Transverse colon (tissue), 4 donors: ENCODE results near the gene LMF1. TPM values are rescaled to one million over a fixed set of nuclear protein-coding genes. Genes with fewer than 3 reads are reported as not detected.

Source experiments
- DNase-seq: peaks from one replicate; pipeline ENCODE4 v3.0.0-alpha.2; 2019
- H3K27ac ChIP-seq, 4 donors: fragments of 200-600 bp; sonication (generic); 2 replicates each; pipeline ENCODE4 v1.5.1; 2016 to 2018; ENCODE audit warnings: inconsistent platforms in 4 of 4
- H3K27me3 ChIP-seq: fragments of 200-600 bp; sonication (generic); 2 replicates; pipeline ENCODE4 v1.5.1; 2017; ENCODE audit warnings: inconsistent platforms
- H3K36me3 ChIP-seq, 4 donors: fragments of 200-600 bp; sonication (generic); 2 replicates each; pipeline ENCODE4 v1.5.1; 2017 to 2019; ENCODE audit warnings: inconsistent platforms in 4 of 4
- H3K4me1 ChIP-seq, 4 donors: fragments of 200-600 bp; sonication (generic); 2 replicates each; pipeline ENCODE4 v1.5.1; 2017 to 2020; ENCODE audit warnings: inconsistent platforms in 4 of 4
- H3K4me3 ChIP-seq, 4 donors: fragments of 200-600 bp; sonication (generic); 1 replicate in 1 of 4; 2 replicates in 3 of 4; pipeline versions ENCODE4 v1.5.1 to v1.6.1; 2017 to 2019; ENCODE audit warnings: inconsistent platforms in 4 of 4
- H3K9me3 ChIP-seq, 2 donors: fragments of 200-600 bp; sonication (generic); 2 replicates each; pipeline ENCODE4 v1.5.1; 2017 to 2019; ENCODE audit warnings: inconsistent platforms in 2 of 2
- EP300 ChIP-seq: sonication (generic); formaldehyde crosslinking; IDR thresholded peaks from one replicate; pipeline ENCODE4 v1.6.1; 2017; ENCODE audit warnings: antibody characterized with exemption, low read depth
- POLR2A ChIP-seq: fragments of 450-650 bp; IDR thresholded peaks from one replicate; pipeline ENCODE4 v1.6.1; 2016; ENCODE audit warnings: antibody characterized with exemption, mild to moderate bottlenecking, moderate library complexity
- POLR2AphosphoS5 ChIP-seq, 3 donors: sonication (generic); formaldehyde crosslinking; IDR thresholded peaks; one replicate each; pipeline ENCODE4 v1.6.1; 2016; ENCODE audit warnings: antibody characterized with exemption in 3 of 3
- WGBS, 2 donors: methylation state at CpG; one replicate each; pipeline ENCODE4 v1.1.5; 2018; ENCODE audit warnings: low coverage in 1 of 2; 5-methylcytosine and 5-hydroxymethylcytosine counted together
- in situ Hi-C, 4 donors: fragments of 200-750 bp; cut with MboI; loops; one replicate each; pipeline versions ENCODE4 v1.15.0 to v1.15.1; 2017; ENCODE audit warnings: low sequenced_read_pairs in 3 of 4, low pct_ligation_motif_present in 1 of 4, low pct_unique_long_range_greater_than_20kb in 1 of 4
- intact Hi-C: fragments of 100-400 bp; cut with DNase I; formaldehyde crosslinking; loops from one replicate; pipeline ENCODE4 v1.15.1; 2023; ENCODE audit warnings: low total_unique reads
- total RNA-seq, 4 donors: library from RNA; depleted of rRNA; stranded (reverse); fragments of >200 nt; gene quantifications; one replicate each; pipeline ENCODE4 v1.1.0, GENCODE V29; 2016
- TF ChIP-seq, protein P1 (sequence below), 5 experiments: fragments of 200-600 bp in 3 of 5; fragments of 450-650 bp in 2 of 5; sonication (generic) in 3 of 5; IDR thresholded peaks; 1 replicate in 2 of 5; 2 replicates in 3 of 5; pipeline ENCODE4 v1.5.1; 2016 to 2017; ENCODE audit warnings: antibody characterized with exemption in 5 of 5, inconsistent platforms in 3 of 5, mild to moderate bottlenecking in 2 of 5, moderate library complexity in 1 of 5

LMF1 gene
- total RNA-seq, 4 donors from 2014 or later = 15.9 to 34.8 (median 19.6) TPM

DNA sequence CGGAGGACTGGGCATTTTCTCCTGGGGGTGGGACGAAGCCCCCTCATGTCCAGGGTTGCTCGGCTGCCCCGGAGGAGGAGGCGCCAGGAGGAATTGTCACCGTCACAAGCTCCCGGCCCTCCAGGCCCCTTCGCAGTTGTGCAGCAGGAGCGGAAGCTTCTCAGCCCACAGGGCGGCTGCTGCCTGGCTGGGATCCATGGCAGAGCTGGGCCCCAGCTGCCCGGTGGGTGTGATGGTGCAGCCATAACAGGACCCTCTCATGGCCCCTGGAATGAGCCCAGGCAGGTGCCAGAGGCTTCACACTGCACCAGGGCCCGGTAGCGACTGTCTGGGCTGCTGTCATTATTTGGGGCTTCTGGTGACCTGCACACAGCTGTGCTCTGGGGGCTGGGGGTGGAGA lies 115.3 kb downstream of the LMF1 start:
- no peak for TF ChIP-seq POLR2A
- TF ChIP-seq, protein P1, sequence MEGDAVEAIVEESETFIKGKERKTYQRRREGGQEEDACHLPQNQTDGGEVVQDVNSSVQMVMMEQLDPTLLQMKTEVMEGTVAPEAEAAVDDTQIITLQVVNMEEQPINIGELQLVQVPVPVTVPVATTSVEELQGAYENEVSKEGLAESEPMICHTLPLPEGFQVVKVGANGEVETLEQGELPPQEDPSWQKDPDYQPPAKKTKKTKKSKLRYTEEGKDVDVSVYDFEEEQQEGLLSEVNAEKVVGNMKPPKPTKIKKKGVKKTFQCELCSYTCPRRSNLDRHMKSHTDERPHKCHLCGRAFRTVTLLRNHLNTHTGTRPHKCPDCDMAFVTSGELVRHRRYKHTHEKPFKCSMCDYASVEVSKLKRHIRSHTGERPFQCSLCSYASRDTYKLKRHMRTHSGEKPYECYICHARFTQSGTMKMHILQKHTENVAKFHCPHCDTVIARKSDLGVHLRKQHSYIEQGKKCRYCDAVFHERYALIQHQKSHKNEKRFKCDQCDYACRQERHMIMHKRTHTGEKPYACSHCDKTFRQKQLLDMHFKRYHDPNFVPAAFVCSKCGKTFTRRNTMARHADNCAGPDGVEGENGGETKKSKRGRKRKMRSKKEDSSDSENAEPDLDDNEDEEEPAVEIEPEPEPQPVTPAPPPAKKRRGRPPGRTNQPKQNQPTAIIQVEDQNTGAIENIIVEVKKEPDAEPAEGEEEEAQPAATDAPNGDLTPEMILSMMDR (IDR thresholded peaks at IDR 0.05) = no peak
- Histone ChIP-seq H3K27me3 (no peaks in the 10 kb centered on the region), H3K4me3 (no peak overlapping the region), H3K36me3 (no peaks in the 10 kb centered on the region), H3K9me3 (no peaks in the 10 kb centered on the region), H3K4me1 (no peaks in the 10 kb centered on the region), H3K27ac (no peak overlapping the region)
- WGBS, 2 donors = 96% methylated on average over 10 of the region's 13 CpGs; no CpG with 5 or more reads in 1 of the 2 donors
- no peak for DNase-seq
- in situ Hi-C loops = no loop called here
- intact Hi-C loops = no loop called here

DNA sequence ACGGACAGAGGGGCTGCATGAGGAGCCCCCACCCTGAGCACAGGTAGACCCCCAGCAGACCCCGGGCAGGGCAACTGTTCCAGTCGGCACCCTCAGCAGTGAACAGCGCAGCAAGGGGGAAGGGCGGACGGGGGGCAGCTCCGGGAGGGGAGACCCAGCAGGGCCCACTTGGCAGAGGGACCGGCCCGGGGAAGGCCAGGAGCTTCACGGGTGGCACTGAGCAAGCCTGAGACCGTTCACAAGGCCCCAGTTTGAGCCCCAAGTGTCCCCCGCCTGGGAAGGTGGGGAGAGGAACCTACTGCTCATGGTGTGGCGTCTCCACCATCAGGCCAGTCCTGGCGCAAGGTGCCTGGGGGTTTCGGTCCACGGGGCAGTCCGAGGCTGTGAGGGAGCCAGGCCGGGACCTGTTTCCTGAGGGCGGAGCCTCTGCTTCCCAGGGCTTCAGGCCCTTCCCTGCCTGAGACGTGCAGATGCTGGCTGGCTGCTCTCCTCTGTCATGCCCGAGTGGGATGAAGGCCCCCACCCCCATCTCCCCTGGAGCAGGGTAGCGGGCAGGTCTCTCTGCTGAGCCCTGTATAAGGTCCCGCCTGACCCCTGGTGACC lies 115.9 kb downstream of the LMF1 start:
- no peaks in the 10 kb centered on the region for H3K4me1 ChIP-seq
- H3K27me3 ChIP-seq = no peaks in the 10 kb centered on the region
- WGBS, 2 donors = 94% methylated on average over 23 of the region's 23 CpGs; no CpG with 5 or more reads in 1 of the 2 donors
- in situ Hi-C loops (no loop called here), intact Hi-C loops (no loop called here)
- no peaks in the 10 kb centered on the region for H3K36me3 ChIP-seq
- no peaks in the 10 kb centered on the region for H3K9me3 ChIP-seq
- no peak overlapping the region for H3K4me3 ChIP-seq
- TF ChIP-seq POLR2AphosphoS5 (IDR thresholded peaks at IDR 0.05) (no peak), POLR2A (no peak), EP300 (no peak)
- TF ChIP-seq, protein P1 (IDR thresholded peaks at IDR 0.05) = no peak
- no peak overlapping the region for H3K27ac ChIP-seq
- no peak for DNase-seq

DNA sequence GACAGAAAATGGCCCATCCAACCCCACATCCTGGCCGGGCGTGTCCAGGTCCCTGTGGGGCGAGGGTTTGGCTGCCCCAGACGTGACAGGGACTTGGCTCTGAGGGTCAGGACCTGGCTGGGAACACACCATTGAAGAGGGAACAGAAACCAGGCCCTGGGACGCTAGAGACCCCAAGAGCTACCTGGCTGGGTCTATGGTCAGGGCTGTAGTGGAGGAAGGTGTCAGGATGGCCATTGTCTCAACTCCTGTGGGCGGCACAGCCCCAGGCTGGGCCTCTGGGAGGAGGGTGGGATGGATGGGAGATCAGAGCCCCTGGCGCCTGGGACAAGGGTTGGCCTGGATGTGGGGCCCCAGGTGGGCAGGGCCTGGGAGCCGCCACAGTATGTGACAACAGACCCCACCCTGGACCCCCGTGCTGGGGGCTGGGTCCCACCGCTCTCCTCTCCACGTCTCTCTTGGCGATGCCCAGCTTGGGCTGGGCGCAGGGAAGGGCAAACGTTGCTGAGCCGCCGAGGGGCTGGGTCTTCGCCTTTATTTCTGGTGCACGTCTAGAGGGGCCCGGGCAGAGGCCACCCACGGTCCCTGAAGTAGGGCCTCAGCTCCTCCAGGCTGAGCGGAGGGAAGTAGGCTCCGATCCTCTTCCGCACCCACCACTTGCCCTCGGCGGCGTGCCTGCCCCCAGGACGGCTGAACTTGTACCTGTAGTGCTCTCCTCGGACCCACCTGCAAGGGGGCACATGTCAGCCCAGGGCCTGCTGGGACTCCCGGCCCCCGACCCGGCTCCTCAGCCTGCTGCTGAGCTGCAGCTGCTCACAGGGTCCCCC lies 116.6 kb downstream of the LMF1 start:
- H3K36me3 ChIP-seq = no peaks in the 10 kb centered on the region
- TF ChIP-seq POLR2AphosphoS5 (IDR thresholded peaks at IDR 0.05) (no peak), EP300 (no peak), POLR2A (no peak)
- TF ChIP-seq, protein P1 (IDR thresholded peaks at IDR 0.05) = no peak
- no peak for DNase-seq
- no peak overlapping the region for H3K4me3 ChIP-seq
- in situ Hi-C loops = no loop called here
- no peak overlapping the region for H3K27ac ChIP-seq
- intact Hi-C loops = no loop called here
- H3K4me1 ChIP-seq = no peaks in the 10 kb centered on the region
- no peaks in the 10 kb centered on the region for H3K9me3 ChIP-seq
- 88% methylated on average over 27 of the region's 31 CpGs; no CpG with 5 or more reads in 1 of the 2 donors for WGBS, 2 donors
- no peaks in the 10 kb centered on the region for H3K27me3 ChIP-seq

DNA sequence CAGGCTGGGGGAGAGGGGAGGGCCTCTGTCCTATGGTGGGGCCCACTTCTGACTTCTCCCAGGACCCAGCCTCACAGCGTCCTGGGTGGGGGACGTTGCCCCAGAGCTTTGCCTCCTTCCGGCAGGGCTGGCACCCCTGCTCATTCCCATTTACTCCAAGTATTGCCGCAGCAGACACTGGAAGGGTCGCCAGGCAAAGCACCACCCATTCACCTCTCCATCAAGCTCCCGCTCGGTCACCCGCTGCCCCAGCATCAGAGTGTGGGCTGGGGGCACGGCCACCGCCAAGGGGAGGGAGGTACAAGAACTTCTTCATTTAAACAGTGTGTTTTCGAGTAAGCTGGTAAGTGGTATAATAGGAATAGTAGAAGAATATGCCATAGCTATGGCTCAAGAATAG lies 117.5 kb downstream of the LMF1 start:
- intact Hi-C loops (no loop called here), in situ Hi-C loops (no loop called here)
- TF ChIP-seq, protein P1 (IDR thresholded peaks at IDR 0.05) = no peak
- TF ChIP-seq POLR2A (no peak), POLR2AphosphoS5 (IDR thresholded peaks at IDR 0.05) (no peak), EP300 (no peak)
- Histone ChIP-seq H3K9me3 (no peaks in the 10 kb centered on the region), H3K4me3 (no peak overlapping the region), H3K27ac (no peak overlapping the region), H3K27me3 (no peaks in the 10 kb centered on the region), H3K36me3 (no peaks in the 10 kb centered on the region), H3K4me1 (no peaks in the 10 kb centered on the region)
- no peak for DNase-seq
- 91 to 100% methylated on average over 1 to 11 of the region's 11 CpGs for WGBS, 2 donors
